ENCODE results near the gene ALDH18A1. TPM values are rescaled to one million over a fixed set of nuclear protein-coding genes. Genes with fewer than 3 reads are reported as not detected.

Gene ALDH18A1
- total and polyA plus RNA-seq, 2 donors (not counting 1 experiment from before 2014, with no cell fraction given): 12.4 to 27.6 TPM

DNA sequence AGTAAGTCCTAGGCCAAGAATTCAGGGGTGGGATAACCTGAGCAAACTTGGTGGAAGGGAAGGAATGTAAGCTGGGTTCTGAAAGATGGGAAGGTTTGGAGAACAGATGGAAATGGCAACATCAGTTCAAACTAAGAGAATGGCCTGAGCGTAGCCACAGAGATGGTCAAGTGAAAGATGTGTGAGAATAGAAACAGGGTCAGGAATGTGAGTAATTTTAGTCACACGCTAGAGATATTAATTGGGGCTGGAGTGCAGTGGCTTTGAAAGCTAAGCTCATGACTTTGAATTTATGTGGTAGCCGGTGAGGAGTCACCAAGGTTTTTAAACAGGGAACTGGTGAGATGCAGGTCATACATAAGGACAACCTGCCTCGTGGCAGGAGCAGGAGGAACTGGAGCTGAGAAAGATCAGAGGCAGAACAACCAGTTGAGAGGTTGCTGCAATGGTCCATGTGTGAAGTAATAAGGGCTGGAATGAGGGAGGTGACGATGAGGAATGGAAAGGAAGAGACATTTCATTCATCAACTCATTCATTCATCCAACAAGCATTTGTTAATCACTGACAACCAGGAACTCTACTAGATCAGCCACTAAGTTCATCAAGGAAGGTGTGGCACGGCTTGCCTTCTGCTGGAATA lies 82.4 kb downstream of the ALDH18A1 start:
- Histone ChIP-seq H3K9me3 (ENCODE audit: control extremely low read depth in 1 of 3, control insufficient read depth in 2 of 3, insufficient read depth in 1 of 3, low read length in 2 of 3) (no peaks in the 10 kb centered on the region), H2AFZ (ENCODE audit: insufficient read depth, low read depth, low read length, poor library complexity, severe bottlenecking) (no peak overlapping the region), H3K4me1 (ENCODE audit: control insufficient read depth in 2 of 2, insufficient read depth in 2 of 2, low read length in 2 of 2) (no peaks in the 10 kb centered on the region), H3K27me3 (replicated peaks in 1 of 4; ENCODE audit: control extremely low read depth in 1 of 4, control insufficient read depth in 3 of 4, insufficient read depth in 4 of 4, low read length in 3 of 4) (peaks cover 0 to 9% (median 0%) of the 10 kb centered on the region in 4 experiments), H3K27ac (ENCODE audit: low read length in 2 of 2) (no peak overlapping the region), H4K20me1 (ENCODE audit: control insufficient read depth, insufficient read depth, low read length, poor library complexity, severe bottlenecking) (no peaks in the 10 kb centered on the region), H3K79me2 (ENCODE audit: control insufficient read depth, insufficient read depth, low read length) (no peaks in the 10 kb centered on the region), H3K4me2 (replicated peaks; ENCODE audit: low read depth, low read length, poor library complexity, severe bottlenecking) (no peak overlapping the region), H3K9ac (ENCODE audit: low read length) (no peak overlapping the region), H3K36me3 (replicated peaks in 1 of 2; ENCODE audit: control extremely low read depth in 1 of 2, control insufficient read depth in 1 of 2, extremely low read depth in 1 of 2, insufficient read depth in 2 of 2, low read length in 1 of 2) (no peaks in the 10 kb centered on the region), H3K4me3 (ENCODE audit: control extremely low read depth in 1 of 5, extremely low read depth in 1 of 5, insufficient read depth in 1 of 5, low read depth in 2 of 5, low read length in 4 of 5) (no peak overlapping the region)
- intact Hi-C loops (cut with micrococcal nuclease): no loop called here
- Mint-ChIP-seq H3K4me1 (no peaks in the 10 kb centered on the region), H3K9me3 (ENCODE audit: insufficient read depth) (no peaks in the 10 kb centered on the region), H3K27ac (no peak overlapping the region), H3K4me3 (no peak overlapping the region), H3K27me3 (peaks cover 32% of the 10 kb centered on the region)
- ChIA-PET POLR2A (no interaction called here), CTCF (no interaction called here)
- no peak for ATAC-seq (ENCODE audit: low read depth)
- no peak for DNase-seq
- WGBS (ENCODE audit: insufficient coverage): 89% methylated on average over 5 of the region's 6 CpGs
- TF ChIP-seq EZH2 (IDR thresholded peaks at IDR 0.05; ENCODE audit: borderline replicate concordance, insufficient read depth, low read depth, low read length, poor library complexity, severe bottlenecking): no peak
- TF ChIP-seq, protein P1, sequence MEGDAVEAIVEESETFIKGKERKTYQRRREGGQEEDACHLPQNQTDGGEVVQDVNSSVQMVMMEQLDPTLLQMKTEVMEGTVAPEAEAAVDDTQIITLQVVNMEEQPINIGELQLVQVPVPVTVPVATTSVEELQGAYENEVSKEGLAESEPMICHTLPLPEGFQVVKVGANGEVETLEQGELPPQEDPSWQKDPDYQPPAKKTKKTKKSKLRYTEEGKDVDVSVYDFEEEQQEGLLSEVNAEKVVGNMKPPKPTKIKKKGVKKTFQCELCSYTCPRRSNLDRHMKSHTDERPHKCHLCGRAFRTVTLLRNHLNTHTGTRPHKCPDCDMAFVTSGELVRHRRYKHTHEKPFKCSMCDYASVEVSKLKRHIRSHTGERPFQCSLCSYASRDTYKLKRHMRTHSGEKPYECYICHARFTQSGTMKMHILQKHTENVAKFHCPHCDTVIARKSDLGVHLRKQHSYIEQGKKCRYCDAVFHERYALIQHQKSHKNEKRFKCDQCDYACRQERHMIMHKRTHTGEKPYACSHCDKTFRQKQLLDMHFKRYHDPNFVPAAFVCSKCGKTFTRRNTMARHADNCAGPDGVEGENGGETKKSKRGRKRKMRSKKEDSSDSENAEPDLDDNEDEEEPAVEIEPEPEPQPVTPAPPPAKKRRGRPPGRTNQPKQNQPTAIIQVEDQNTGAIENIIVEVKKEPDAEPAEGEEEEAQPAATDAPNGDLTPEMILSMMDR (IDR thresholded peaks at IDR 0.05): no peak

DNA sequence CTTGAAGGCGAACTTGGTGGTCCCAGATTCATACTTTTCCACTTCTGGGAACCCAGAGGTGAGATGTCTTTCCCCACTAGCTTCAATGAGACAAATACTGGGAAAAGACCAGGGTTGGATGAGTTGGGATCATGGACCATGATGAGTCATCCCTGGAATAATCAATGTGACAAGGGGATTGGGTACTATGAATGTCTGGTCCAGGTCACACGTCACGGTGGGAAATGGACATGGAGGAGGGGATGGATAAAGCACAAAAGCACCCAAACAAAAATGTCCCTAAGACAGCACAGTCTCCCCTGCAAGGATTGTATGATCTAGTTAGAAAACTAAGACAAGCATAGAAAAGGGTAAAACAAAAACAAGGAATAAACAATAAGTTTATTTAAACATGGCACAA lies 83.0 kb downstream of the ALDH18A1 start:
- Histone ChIP-seq H3K79me2 (ENCODE audit: control insufficient read depth, insufficient read depth, low read length) (no peaks in the 10 kb centered on the region), H3K4me3 (ENCODE audit: control extremely low read depth in 1 of 5, extremely low read depth in 1 of 5, insufficient read depth in 1 of 5, low read depth in 2 of 5, low read length in 4 of 5) (no peak overlapping the region), H3K36me3 (replicated peaks in 1 of 2; ENCODE audit: control extremely low read depth in 1 of 2, control insufficient read depth in 1 of 2, extremely low read depth in 1 of 2, insufficient read depth in 2 of 2, low read length in 1 of 2) (no peaks in the 10 kb centered on the region), H4K20me1 (ENCODE audit: control insufficient read depth, insufficient read depth, low read length, poor library complexity, severe bottlenecking) (no peaks in the 10 kb centered on the region), H3K27me3 (replicated peaks in 1 of 4; ENCODE audit: control extremely low read depth in 1 of 4, control insufficient read depth in 3 of 4, insufficient read depth in 4 of 4, low read length in 3 of 4) (peaks cover 0 to 6% (median 0%) of the 10 kb centered on the region in 4 experiments), H3K9ac (ENCODE audit: low read length) (no peak overlapping the region), H3K4me1 (ENCODE audit: control insufficient read depth in 2 of 2, insufficient read depth in 2 of 2, low read length in 2 of 2) (no peaks in the 10 kb centered on the region), H3K4me2 (replicated peaks; ENCODE audit: low read depth, low read length, poor library complexity, severe bottlenecking) (no peak overlapping the region), H3K27ac (ENCODE audit: low read length in 2 of 2) (no peak overlapping the region), H2AFZ (ENCODE audit: insufficient read depth, low read depth, low read length, poor library complexity, severe bottlenecking) (no peak overlapping the region), H3K9me3 (ENCODE audit: control extremely low read depth in 1 of 3, control insufficient read depth in 2 of 3, insufficient read depth in 1 of 3, low read length in 2 of 3) (no peaks in the 10 kb centered on the region)
- Mint-ChIP-seq H3K9me3 (ENCODE audit: insufficient read depth) (no peaks in the 10 kb centered on the region), H3K27me3 (peaks cover 26% of the 10 kb centered on the region), H3K4me3 (no peak overlapping the region), H3K4me1 (no peaks in the 10 kb centered on the region), H3K27ac (no peak overlapping the region)
- ChIA-PET CTCF (no interaction called here), POLR2A (no interaction called here)
- DNase-seq (no peak), ATAC-seq (ENCODE audit: low read depth) (no peak)
- no CpG with 5 or more reads among the region's 3 CpGs for WGBS (ENCODE audit: insufficient coverage)
- intact Hi-C loops (cut with micrococcal nuclease): no loop called here
- TF ChIP-seq, protein P1 (IDR thresholded peaks at IDR 0.05): no peak
- no peak for TF ChIP-seq EZH2 (IDR thresholded peaks at IDR 0.05; ENCODE audit: borderline replicate concordance, insufficient read depth, low read depth, low read length, poor library complexity, severe bottlenecking)

All from B cell (primary cell).